HG02938 (cell line): ENCODE data around the gene OR6N2.
A peak's percentile ranks its signal among the peaks of the same experiment; 100 is the strongest.

ENCODE experiments used
- ATAC-seq: cut with Tn5 transposase; IDR thresholded peaks from one replicate; pipeline ENCODE4 v1.9.1; 2021; ENCODE audit warnings: mild to moderate bottlenecking, moderate library complexity; ENCODE audit not compliant: unreplicated experiment

The OR6N2 gene

GRCh38 chr1:158781104-158781503 is at the start of gene OR6N2:
Gene OR6N2, minus strand, starts transcription at chr1:158781204. Its CDS starts 3,569 bp downstream, at chr1:158777635.
- no peak for ATAC-seq

- peak; percentile 69 for ATAC-seq
These were observed 49.2 kb upstream of the OR6N2 start for GRCh38 chr1:158830074-158830677.

GRCh38 chr1:158821723-158822122 is 40.7 kb upstream of the OR6N2 start:
- no peak for ATAC-seq

GRCh38 chr1:158819461-158820443 is 38.7 kb upstream of the OR6N2 start:
- ATAC-seq = peak; percentile 68

GRCh38 chr1:158818975-158819431 is 38.0 kb upstream of the OR6N2 start:
- no peak for ATAC-seq

- no peak for ATAC-seq
These were observed 37.6 kb upstream of the OR6N2 start for GRCh38 chr1:158818560-158818959.

- ATAC-seq = no peak
These were observed 34.0 kb upstream of the OR6N2 start for GRCh38 chr1:158814970-158815369.

- no peak for ATAC-seq
These were observed 32.2 kb upstream of the OR6N2 start for GRCh38 chr1:158813164-158813563.

GRCh38 chr1:158812336-158812735 is 31.3 kb upstream of the OR6N2 start:
- no peak for ATAC-seq

GRCh38 chr1:158810311-158810710 is 29.3 kb upstream of the OR6N2 start:
- ATAC-seq = no peak

- no peak for ATAC-seq
These were observed 28.9 kb upstream of the OR6N2 start for GRCh38 chr1:158809862-158810261.

- no peak for ATAC-seq
These were observed 28.3 kb upstream of the OR6N2 start for GRCh38 chr1:158809256-158809655.

GRCh38 chr1:158806916-158807536 is 26.0 kb upstream of the OR6N2 start:
- no peak for ATAC-seq

- ATAC-seq = no peak
These were observed 22.7 kb upstream of the OR6N2 start for GRCh38 chr1:158803678-158804077.

GRCh38 chr1:158801396-158801795 is 20.4 kb upstream of the OR6N2 start:
- no peak for ATAC-seq

GRCh38 chr1:158800526-158800925 is 19.5 kb upstream of the OR6N2 start:
- no peak for ATAC-seq

- ATAC-seq = no peak
These were observed 18.7 kb upstream of the OR6N2 start for GRCh38 chr1:158799689-158800088.

GRCh38 chr1:158798531-158798930 is 17.5 kb upstream of the OR6N2 start:
- no peak for ATAC-seq

- ATAC-seq = no peak
These were observed 13.2 kb upstream of the OR6N2 start for GRCh38 chr1:158794247-158794646.

GRCh38 chr1:158793604-158794003 is 12.6 kb upstream of the OR6N2 start:
- ATAC-seq = no peak
